SU-DHL-6 (cell line): ENCODE measurements around the gene RPL3.

ENCODE experiments used
- CTCF ChIP-seq: fragments of 200-600 bp; sonication (generic); IDR thresholded peaks from one replicate; pipeline ENCODE4 v1.5.1; 2017; ENCODE audit warnings: antibody characterized with exemption, mild to moderate bottlenecking, low read length, moderate library complexity; ENCODE audit not compliant: insufficient read depth, poor library complexity, severe bottlenecking
- EZH2phosphoT487 ChIP-seq: fragments of 200-600 bp; sonication (generic), shearing (Covaris generic); conservative IDR thresholded peaks from 2 replicates; pipeline ENCODE4 v1.6.1; 2018; ENCODE audit warnings: mild to moderate bottlenecking, antibody characterized with exemption, low read length, moderate library complexity, mixed read lengths

- TF ChIP-seq EZH2phosphoT487 (no peak), CTCF (no peak)
These were observed 54.1 kb downstream of the RPL3 start for GRCh38 chr22:39265143-39265886.
